ENCODE measurements around the gene PRDM15. TPM values are rescaled to one million over a fixed set of nuclear protein-coding genes. Genes with fewer than 3 reads are reported as not detected.

Gene PRDM15
- total RNA-seq, 2 donors from 2014 or later, result 6.7 to 18.1 TPM

GRCh38 chr21:41772351-41773080 lies 106.6 kb downstream of the PRDM15 start:
- TF ChIP-seq CTCF (IDR thresholded peaks at IDR 0.05) (no peak), POLR2A (IDR thresholded peaks at IDR 0.05) (no peak), POLR2AphosphoS5 (IDR thresholded peaks at IDR 0.05) (no peak)
- intact Hi-C loops (cut with DNase I), result no loop called here
- no peaks in the 10 kb centered on the region for H3K36me3 ChIP-seq
- 73% methylated on average over 16 of the region's 16 CpGs for WGBS
- H3K9me3 ChIP-seq, result no peaks in the 10 kb centered on the region
- DNase-seq (ENCODE audit: low spot score), result no peak
- H3K4me3 ChIP-seq, result no peak overlapping the region
- H3K27me3 ChIP-seq (replicated peaks; ENCODE audit: insufficient read depth), result no peaks in the 10 kb centered on the region
- H3K27ac ChIP-seq, result no peak overlapping the region
- no peaks in the 10 kb centered on the region for H3K4me1 ChIP-seq (replicated peaks)

- intact Hi-C loops (cut with DNase I), result no loop called here
- no peaks in the 10 kb centered on the region for H3K36me3 ChIP-seq
- H3K27ac ChIP-seq, result no peak overlapping the region
- no peaks in the 10 kb centered on the region for H3K9me3 ChIP-seq
- no peak for TF ChIP-seq POLR2A (IDR thresholded peaks at IDR 0.05)
- no peak for TF ChIP-seq CTCF (IDR thresholded peaks at IDR 0.05)
- TF ChIP-seq POLR2AphosphoS5 (IDR thresholded peaks at IDR 0.05), result no peak
- H3K27me3 ChIP-seq (replicated peaks; ENCODE audit: insufficient read depth), result no peaks in the 10 kb centered on the region
- no peaks in the 10 kb centered on the region for H3K4me1 ChIP-seq (replicated peaks)
- H3K4me3 ChIP-seq, result no peak overlapping the region
- WGBS, result 89% methylated on average over 7 of the region's 7 CpGs
- DNase-seq (ENCODE audit: low spot score), result no peak
These were observed 107.6 kb downstream of the PRDM15 start for GRCh38 chr21:41771625-41771945.

- H3K9me3 ChIP-seq, result no peaks in the 10 kb centered on the region
- no peaks in the 10 kb centered on the region for H3K27me3 ChIP-seq (replicated peaks; ENCODE audit: insufficient read depth)
- 81% methylated on average over 14 of the region's 14 CpGs for WGBS
- H3K4me3 ChIP-seq, result no peak overlapping the region
- DNase-seq (ENCODE audit: low spot score), result no peak
- H3K27ac ChIP-seq, result no peak overlapping the region
- no peak for TF ChIP-seq POLR2A (IDR thresholded peaks at IDR 0.05)
- no peak for TF ChIP-seq POLR2AphosphoS5 (IDR thresholded peaks at IDR 0.05)
- no peak for TF ChIP-seq CTCF (IDR thresholded peaks at IDR 0.05)
- no peaks in the 10 kb centered on the region for H3K4me1 ChIP-seq (replicated peaks)
- intact Hi-C loops (cut with DNase I), result no loop called here
- no peaks in the 10 kb centered on the region for H3K36me3 ChIP-seq
These were observed 108.1 kb downstream of the PRDM15 start for GRCh38 chr21:41770901-41771624.

GRCh38 chr21:41769933-41770332 lies 109.2 kb downstream of the PRDM15 start:
- intact Hi-C loops (cut with DNase I), result no loop called here

More at GRCh38 chr21:41769933-41770332, 109.2 kb downstream of the PRDM15 start:
- H3K4me3 ChIP-seq, result no peak overlapping the region
- no peak for DNase-seq (ENCODE audit: low spot score)
- no peak overlapping the region for H3K27ac ChIP-seq
- 89% methylated on average over 5 of the region's 5 CpGs for WGBS
- H3K4me1 ChIP-seq (replicated peaks), result no peaks in the 10 kb centered on the region
- H3K36me3 ChIP-seq, result no peaks in the 10 kb centered on the region
- no peaks in the 10 kb centered on the region for H3K27me3 ChIP-seq (replicated peaks; ENCODE audit: insufficient read depth)
- TF ChIP-seq POLR2AphosphoS5 (IDR thresholded peaks at IDR 0.05) (no peak), CTCF (IDR thresholded peaks at IDR 0.05) (no peak), POLR2A (IDR thresholded peaks at IDR 0.05) (no peak)
- H3K9me3 ChIP-seq, result no peaks in the 10 kb centered on the region

All from prostate gland (tissue), 2 donors.